Endothelial cell of coronary artery (primary cell): ENCODE measurements around the gene RPS24. TPM values are rescaled to one million over a fixed set of nuclear protein-coding genes. Genes with fewer than 3 reads are reported as not detected.

ENCODE experiments used
- total RNA-seq: library from RNA; depleted of rRNA; stranded (reverse); fragments of >200 nt; gene quantifications from 2 replicates; pipeline ENCODE4 v1.2.3, GENCODE V29; 2014

Gene RPS24
- total RNA-seq, result 2,627 and 2,717 TPM in 2 replicates

GRCh38 chr10:78033637-78034470 is at the start of gene RPS24:
Gene RPS24, plus strand, starts transcription at chr10:78033863. Its CDS starts 39 bp downstream, at chr10:78033902.

GRCh38 chr10:78029269-78030226 is 4.1 kb upstream of the RPS24 start, which contains the start of gene POLR3A:
Gene POLR3A, minus strand, starts transcription at chr10:78029515. Its CDS starts 108 bp downstream, at chr10:78029407.

Other genes with a start within 250 kb of the RPS24 start
- 13.0 and 15.5 TPM in 2 replicates for gene DLG5, start 107.1 kb upstream of the RPS24 start, total RNA-seq
- gene POLR3A, start 4.3 kb upstream of the RPS24 start, total RNA-seq, result 17.6 and 22.4 TPM in 2 replicates